ENCODE results near the gene FBXL2.

DNA sequence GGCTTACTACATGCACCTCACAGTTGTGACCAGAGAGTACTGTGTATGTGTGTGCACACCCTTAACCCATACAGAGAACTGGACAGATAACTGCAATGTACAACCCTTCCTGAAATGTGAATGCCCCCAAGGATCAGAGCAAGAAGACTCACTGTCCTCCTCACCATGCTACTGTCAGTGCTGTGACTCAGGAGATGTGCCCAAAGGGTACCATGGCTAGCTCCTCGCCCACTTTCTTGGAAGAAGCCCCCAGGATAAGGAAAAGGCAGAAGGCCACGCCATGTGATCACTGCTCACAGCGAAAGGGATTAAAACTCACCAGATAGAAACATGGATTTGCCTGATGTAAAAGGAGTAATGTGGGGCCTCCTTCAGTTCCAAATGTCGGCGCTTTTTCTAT is 121.2 kb downstream of the FBXL2 start:
- TF ChIP-seq, protein P1, sequence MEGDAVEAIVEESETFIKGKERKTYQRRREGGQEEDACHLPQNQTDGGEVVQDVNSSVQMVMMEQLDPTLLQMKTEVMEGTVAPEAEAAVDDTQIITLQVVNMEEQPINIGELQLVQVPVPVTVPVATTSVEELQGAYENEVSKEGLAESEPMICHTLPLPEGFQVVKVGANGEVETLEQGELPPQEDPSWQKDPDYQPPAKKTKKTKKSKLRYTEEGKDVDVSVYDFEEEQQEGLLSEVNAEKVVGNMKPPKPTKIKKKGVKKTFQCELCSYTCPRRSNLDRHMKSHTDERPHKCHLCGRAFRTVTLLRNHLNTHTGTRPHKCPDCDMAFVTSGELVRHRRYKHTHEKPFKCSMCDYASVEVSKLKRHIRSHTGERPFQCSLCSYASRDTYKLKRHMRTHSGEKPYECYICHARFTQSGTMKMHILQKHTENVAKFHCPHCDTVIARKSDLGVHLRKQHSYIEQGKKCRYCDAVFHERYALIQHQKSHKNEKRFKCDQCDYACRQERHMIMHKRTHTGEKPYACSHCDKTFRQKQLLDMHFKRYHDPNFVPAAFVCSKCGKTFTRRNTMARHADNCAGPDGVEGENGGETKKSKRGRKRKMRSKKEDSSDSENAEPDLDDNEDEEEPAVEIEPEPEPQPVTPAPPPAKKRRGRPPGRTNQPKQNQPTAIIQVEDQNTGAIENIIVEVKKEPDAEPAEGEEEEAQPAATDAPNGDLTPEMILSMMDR (IDR thresholded peaks at IDR 0.05), result no peak
- no peak for TF ChIP-seq POLR2A (IDR thresholded peaks at IDR 0.05)

Data from testis (tissue), 2 donors.